MCF 10A (cell line): Measurements from ENCODE around the gene TRPV5. TPM values are rescaled to one million over a fixed set of nuclear protein-coding genes. Genes with fewer than 3 reads are reported as not detected.

Experiments used
- BruUV-seq: library from RNA; stranded (reverse); fragments of 400-500 nt; replicated peaks from 2 replicates; lab custom pipeline; 2021; lab: Mats Ljungman, UMichigan
- CTCF ChIA-PET: fragments of 300-600 bp; sonication (Branson Sonifier 250); formaldehyde crosslinking; extraction: SDS; loops from one replicate; lab custom pipeline; 2021; ENCODE audit warnings: antibody characterized with exemption, inconsistent platforms; lab: Yijun Ruan, JAX
- POLR2A ChIA-PET: fragments of 300-600, 350-650 bp; sonication (Branson Sonifier 250); formaldehyde crosslinking; extraction: SDS; loops from one replicate; lab custom pipeline; 2020; ENCODE audit warnings: antibody characterized with exemption, inconsistent platforms; lab: Yijun Ruan, JAX
- DNase-seq: peaks from one replicate; pipeline ENCODE4 v3.0.0-alpha.2; 2018; ENCODE audit not compliant: unreplicated experiment
- H3K27ac Mint-ChIP-seq: one replicate; pipeline ENCODE4 v1.8.0; 2022; ENCODE audit warnings: mild to moderate bottlenecking, low read depth, mixed read lengths; ENCODE audit not compliant: unreplicated experiment
- H3K27me3 Mint-ChIP-seq: one replicate; pipeline ENCODE4 v1.8.0; 2022; ENCODE audit warnings: mixed read lengths; ENCODE audit not compliant: insufficient read depth, unreplicated experiment
- H3K36me3 Mint-ChIP-seq: one replicate; pipeline ENCODE4 v1.8.0; 2022; ENCODE audit warnings: mild to moderate bottlenecking, moderate library complexity, mixed read lengths; ENCODE audit not compliant: insufficient read depth, unreplicated experiment
- H3K4me1 Mint-ChIP-seq: one replicate; pipeline ENCODE4 v1.8.0; 2022; ENCODE audit warnings: mixed read lengths; ENCODE audit not compliant: insufficient read depth, unreplicated experiment
- H3K4me3 Mint-ChIP-seq: one replicate; pipeline ENCODE4 v1.8.0; 2022; ENCODE audit warnings: mild to moderate bottlenecking, moderate library complexity, mixed read lengths; ENCODE audit not compliant: unreplicated experiment
- H3K9me3 Mint-ChIP-seq: one replicate; pipeline ENCODE4 v1.8.0; 2022; ENCODE audit warnings: mixed read lengths; ENCODE audit not compliant: unreplicated experiment
- intact Hi-C: fragments of 100-400 bp; cut with micrococcal nuclease; formaldehyde crosslinking; loops from 2 replicates; pipeline ENCODE4 v1.14.1; 2022
- total RNA-seq: library from RNA; stranded (reverse); gene quantifications from 2 replicates; pipeline ENCODE4 v1.2.3, GENCODE V29; 2022
- TF ChIP-seq, protein P1 (sequence below): fragments of 200-600 bp; IDR thresholded peaks from one replicate; pipeline ENCODE4 v1.8.0; 2022; ENCODE audit warnings: antibody characterized with exemption, mild to moderate bottlenecking; ENCODE audit not compliant: unreplicated experiment

Gene TRPV5
- total RNA-seq, 1 experiment from 2014 or later: not detected

DNA sequence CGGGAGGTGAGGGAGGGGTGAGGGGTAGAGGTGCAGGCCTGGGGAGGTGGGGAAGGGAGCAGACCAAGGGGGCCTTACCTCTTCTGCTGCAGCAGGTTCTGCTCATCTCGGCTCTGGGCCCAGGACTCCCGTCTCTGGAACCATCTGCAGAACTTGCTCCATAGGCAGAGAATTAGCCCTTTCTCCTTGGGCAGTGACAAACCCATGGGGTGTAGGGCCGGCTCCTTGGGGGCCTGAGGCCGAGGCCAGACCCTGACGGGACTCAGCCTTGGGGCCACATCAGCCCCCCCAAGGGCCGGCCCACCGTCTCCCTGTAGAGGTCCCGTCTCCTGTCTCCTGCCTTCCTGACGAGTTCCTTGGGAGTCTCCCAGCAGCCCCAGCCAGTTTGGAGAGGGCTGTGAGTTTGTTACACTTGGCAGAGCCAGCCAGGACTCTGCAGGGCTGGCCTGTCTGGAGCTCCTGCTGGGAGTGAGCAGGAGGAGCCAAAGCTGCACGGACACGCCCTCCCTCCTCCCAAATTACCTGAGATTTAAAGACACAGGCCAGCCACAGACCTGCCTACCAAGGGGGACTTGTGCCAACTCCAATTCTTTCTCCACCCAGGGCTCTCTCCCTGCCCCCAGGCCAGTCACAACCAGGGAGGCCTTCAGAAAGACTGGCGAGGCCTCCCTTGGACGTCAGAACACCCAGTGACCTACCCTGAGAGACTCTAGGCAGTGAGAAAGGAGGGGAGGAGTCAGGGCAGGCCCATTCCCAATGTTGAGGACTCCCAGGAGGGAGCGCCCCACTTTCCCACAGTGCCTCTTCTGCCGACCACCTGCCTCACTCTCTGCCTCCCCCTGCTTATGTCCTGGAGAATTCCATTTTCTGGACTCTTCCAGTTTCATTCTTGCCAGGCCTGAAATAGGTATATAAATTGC is 48.0 kb downstream of the TRPV5 start, which contains the start of gene TRPV6:
Gene TRPV6, minus strand, starts transcription at position 435 of the 920 bp plus-strand sequence.
- H3K9me3 Mint-ChIP-seq: peaks cover under 1% of the 10 kb centered on the region
- no peaks in the 10 kb centered on the region for H3K36me3 Mint-ChIP-seq
- no peak within 1 kb of the TSS for H3K4me3 Mint-ChIP-seq
- H3K27me3 Mint-ChIP-seq: peaks cover 24% of the 10 kb centered on the region
- no peak within 1 kb of the TSS for H3K27ac Mint-ChIP-seq
- CTCF ChIA-PET: interaction anchor here (0.7 to 1.9 kb wide), 5 partner anchors 19 to 329 kb away, joined by 3 to 16 read pairs (median 8); no protein-coding TSS in a partner anchor
- no peaks in the 10 kb centered on the region for H3K4me1 Mint-ChIP-seq
- DNase-seq: peak; percentile 81
- no TSS peak for BruUV-seq
- TF ChIP-seq, protein P1, sequence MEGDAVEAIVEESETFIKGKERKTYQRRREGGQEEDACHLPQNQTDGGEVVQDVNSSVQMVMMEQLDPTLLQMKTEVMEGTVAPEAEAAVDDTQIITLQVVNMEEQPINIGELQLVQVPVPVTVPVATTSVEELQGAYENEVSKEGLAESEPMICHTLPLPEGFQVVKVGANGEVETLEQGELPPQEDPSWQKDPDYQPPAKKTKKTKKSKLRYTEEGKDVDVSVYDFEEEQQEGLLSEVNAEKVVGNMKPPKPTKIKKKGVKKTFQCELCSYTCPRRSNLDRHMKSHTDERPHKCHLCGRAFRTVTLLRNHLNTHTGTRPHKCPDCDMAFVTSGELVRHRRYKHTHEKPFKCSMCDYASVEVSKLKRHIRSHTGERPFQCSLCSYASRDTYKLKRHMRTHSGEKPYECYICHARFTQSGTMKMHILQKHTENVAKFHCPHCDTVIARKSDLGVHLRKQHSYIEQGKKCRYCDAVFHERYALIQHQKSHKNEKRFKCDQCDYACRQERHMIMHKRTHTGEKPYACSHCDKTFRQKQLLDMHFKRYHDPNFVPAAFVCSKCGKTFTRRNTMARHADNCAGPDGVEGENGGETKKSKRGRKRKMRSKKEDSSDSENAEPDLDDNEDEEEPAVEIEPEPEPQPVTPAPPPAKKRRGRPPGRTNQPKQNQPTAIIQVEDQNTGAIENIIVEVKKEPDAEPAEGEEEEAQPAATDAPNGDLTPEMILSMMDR: no peak
- intact Hi-C loops: loop anchor here (10.0 kb wide), 2 partner anchors 119 to 329 kb away; no protein-coding TSS in a partner anchor
- POLR2A ChIA-PET: interaction anchor here (0.6 to 1.5 kb wide), 4 partner anchors 26 to 448 kb away, joined by 3 to 5 read pairs (median 3); no protein-coding TSS in a partner anchor

DNA sequence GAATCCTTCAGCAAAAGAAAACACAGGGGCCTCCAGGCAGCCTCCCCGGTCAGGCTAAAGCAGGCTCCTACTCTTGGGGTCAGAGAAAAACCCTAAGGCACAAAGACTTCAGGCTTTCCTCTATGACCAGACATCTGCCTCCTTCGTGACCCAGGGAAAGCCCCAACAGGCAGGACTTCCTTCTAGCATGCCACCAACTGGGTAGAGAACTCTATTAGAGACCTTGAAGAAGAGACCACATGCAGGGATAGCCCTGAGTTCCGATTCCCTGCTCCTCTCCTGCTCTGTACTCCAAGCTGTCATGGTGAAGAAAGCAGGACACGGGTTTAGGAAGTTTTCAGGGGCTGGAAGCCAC is 49.3 kb downstream of the TRPV5 start:
- Mint-ChIP-seq H3K4me3 (no peak overlapping the region), H3K9me3 (no peaks in the 10 kb centered on the region), H3K27ac (no peak overlapping the region), H3K36me3 (no peaks in the 10 kb centered on the region), H3K4me1 (no peaks in the 10 kb centered on the region), H3K27me3 (peaks cover 37% of the 10 kb centered on the region)
- BruUV-seq: no TSS peak
- intact Hi-C loops: loop anchor here (10.0 kb wide), 2 partner anchors 121 to 331 kb away; no protein-coding TSS in a partner anchor
- ChIA-PET CTCF (interaction anchor here (8.9 kb wide), 1 partner anchor 119 kb away, joined by 127 read pairs; no protein-coding TSS in a partner anchor), POLR2A (no interaction called here)
- no peak for DNase-seq
- TF ChIP-seq, protein P1: no peak

DNA sequence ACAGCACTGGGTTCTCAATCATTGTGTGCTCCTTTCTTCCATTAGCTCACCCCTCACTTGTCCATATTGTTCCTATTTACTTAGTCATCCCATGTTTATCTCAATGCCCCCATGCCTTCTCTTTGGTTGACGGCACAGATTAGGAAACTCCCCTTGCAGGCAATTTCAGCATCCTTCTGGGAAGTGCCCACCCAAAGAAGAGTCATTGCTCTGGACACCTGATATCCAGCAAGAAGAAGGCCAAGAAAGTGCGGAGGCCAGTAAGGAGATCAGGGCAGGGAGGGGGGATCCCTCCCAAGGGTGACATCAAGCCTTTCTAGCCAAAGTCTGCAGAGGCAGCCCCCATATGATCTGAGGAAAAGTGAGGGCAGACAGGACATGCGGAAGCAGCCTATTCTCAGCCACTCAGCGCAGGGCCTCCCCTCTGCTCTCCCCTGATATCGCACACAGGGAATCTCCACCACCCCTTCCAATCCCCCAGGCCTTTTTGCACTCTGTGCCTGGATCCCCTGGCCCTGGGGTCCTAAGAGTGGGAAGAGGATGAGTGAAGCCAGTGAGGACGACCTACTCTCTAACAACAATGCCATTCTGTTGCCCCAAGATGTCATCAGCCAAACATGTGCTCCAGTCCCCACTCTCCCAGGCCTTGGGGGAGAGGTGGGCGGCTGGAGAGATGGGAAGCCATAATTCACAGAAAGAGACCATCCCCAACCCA is 49.8 kb downstream of the TRPV5 start:
- intact Hi-C loops: loop anchor here (10.0 kb wide), 2 partner anchors 121 to 331 kb away; no protein-coding TSS in a partner anchor
- ChIA-PET POLR2A (no interaction called here), CTCF (interaction anchor here (1.0 to 8.9 kb wide), 5 partner anchors 20 to 120 kb away, joined by 3 to 127 read pairs (median 6); no protein-coding TSS in a partner anchor)
- no peaks in the 10 kb centered on the region for H3K36me3 Mint-ChIP-seq
- H3K4me3 Mint-ChIP-seq: no peak overlapping the region
- TF ChIP-seq, protein P1: no peak
- no TSS peak for BruUV-seq
- H3K9me3 Mint-ChIP-seq: no peaks in the 10 kb centered on the region
- no peak overlapping the region for H3K27ac Mint-ChIP-seq
- no peaks in the 10 kb centered on the region for H3K4me1 Mint-ChIP-seq
- peaks cover 42% of the 10 kb centered on the region for H3K27me3 Mint-ChIP-seq
- no peak for DNase-seq
